ENCODE results near the gene CSNK2B. TPM values are rescaled to one million over a fixed set of nuclear protein-coding genes. Genes with fewer than 3 reads are reported as not detected.

Gene CSNK2B
- total RNA-seq, 1 experiment from 2014 or later, result 219 TPM

DNA sequence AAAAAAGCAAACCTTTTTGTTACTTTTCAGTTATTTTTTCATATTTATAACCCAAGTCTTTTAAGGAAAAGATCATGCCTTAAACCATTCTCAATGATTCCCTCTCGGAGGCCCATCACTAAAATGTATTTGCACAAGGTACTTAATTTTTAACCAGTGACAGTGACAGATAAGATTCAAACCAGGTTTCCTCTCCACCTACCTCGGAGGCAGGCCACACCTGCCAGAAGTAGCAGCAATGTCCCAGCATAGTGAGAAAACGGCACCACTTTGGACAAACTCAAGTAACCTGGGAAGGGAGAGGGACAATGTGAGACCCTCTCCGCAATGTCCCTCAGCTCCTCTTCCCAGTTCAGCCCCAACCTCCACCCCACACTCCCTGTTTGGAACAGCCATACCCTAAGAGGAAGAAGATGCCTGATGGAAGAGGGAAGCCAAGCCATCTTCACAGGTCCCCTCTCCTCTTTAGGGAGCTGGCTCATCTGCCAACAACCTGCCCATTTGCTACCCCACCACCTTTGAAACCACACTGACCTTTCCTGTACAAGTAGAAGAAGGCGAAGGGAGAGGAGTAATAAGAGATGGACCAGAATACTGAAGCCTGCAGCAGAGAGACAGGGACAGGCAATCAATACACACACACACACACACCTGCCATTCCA, 35.0 kb downstream of the CSNK2B start:
- TF ChIP-seq POLR2AphosphoS5 (IDR thresholded peaks at IDR 0.05; ENCODE audit: low read depth, low read length), result no peak
- intact Hi-C loops (cut with micrococcal nuclease; ENCODE audit: unreplicated experiment), result no loop called here
- no peaks in the 10 kb centered on the region for H3K27me3 ChIP-seq (ENCODE audit: control insufficient read depth, insufficient read depth, low read length)
- H3K36me3 ChIP-seq (ENCODE audit: control insufficient read depth, insufficient read depth, low read length), result peaks cover 4% of the 10 kb centered on the region; the same call in 1 of the 2 replicates
- DNase-seq (ENCODE audit: low read depth, low spot score) (no peak), ATAC-seq (no peak)
- H3K4me3 ChIP-seq (ENCODE audit: low read depth in 2 of 2, low read length in 2 of 2), result no peak overlapping the region
- POLR2A ChIA-PET, result interaction anchor here (0.5 kb wide), 1 partner anchor 75 kb away, joined by 8 read pairs; no protein-coding TSS in a partner anchor
- no peaks in the 10 kb centered on the region for H3K9me3 ChIP-seq (ENCODE audit: control insufficient read depth, insufficient read depth, low read depth, low read length)
- H3K27ac ChIP-seq (ENCODE audit: low read length), result no peak overlapping the region
- peaks cover 7% of the 10 kb centered on the region; the same call in 1 of the 2 replicates for H3K4me1 ChIP-seq (ENCODE audit: control insufficient read depth, insufficient read depth, low read length)
- CTCF ChIA-PET, result no interaction called here
- in situ Hi-C loops (cut with HindIII; ENCODE audit: low pct_unique_long_range_greater_than_20kb, low sequenced_read_pairs), result no loop called here
- no TSS peak for BruUV-seq (replicated peaks)

DNA sequence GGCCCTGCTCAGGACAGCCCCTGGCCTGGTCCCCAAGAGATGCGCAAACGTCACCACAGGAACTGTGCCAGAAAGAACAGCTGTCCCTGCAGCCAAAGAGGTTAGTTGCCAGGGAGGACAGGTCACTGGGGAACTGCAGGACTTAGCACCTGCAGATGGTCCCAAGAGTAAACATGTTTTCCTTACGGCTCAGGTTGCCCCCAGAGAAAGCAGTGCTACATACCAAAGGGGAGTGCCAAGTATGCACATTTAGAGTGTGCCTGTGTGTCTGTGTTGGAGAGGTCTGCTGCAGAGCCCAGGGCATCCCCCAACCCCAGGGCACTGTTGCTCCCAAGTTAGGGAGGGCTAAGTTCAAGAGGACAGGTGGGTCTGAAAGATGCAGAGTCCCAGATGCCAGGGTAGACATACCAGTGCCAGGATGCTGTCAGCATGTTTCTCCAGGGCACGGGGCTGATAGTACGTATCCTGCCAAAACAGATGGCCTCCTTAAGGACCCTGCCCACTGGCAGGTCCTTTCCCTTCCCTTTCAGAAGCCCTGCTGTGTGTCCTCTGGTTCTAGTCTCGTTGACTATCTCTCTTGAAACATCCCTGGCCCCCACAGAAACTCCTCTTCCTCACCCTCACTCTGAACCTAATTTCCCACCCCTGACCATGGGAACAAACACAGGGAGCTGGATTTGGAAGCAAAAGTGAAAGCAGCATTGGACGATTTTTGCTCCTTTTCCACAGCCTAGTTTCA, 36.0 kb downstream of the CSNK2B start:
- Histone ChIP-seq H3K4me1 (ENCODE audit: control insufficient read depth, insufficient read depth, low read length) (peaks cover 7% of the 10 kb centered on the region; the same call in 1 of the 2 replicates), H3K9me3 (ENCODE audit: control insufficient read depth, insufficient read depth, low read depth, low read length) (no peaks in the 10 kb centered on the region), H3K36me3 (ENCODE audit: control insufficient read depth, insufficient read depth, low read length) (peaks cover 4% of the 10 kb centered on the region; the same call in 1 of the 2 replicates), H3K27me3 (ENCODE audit: control insufficient read depth, insufficient read depth, low read length) (no peaks in the 10 kb centered on the region), H3K4me3 (ENCODE audit: low read depth in 2 of 2, low read length in 2 of 2) (peak overlapping the region; percentile 92 to 99), H3K27ac (ENCODE audit: low read length) (peak overlapping the region; percentile 95)
- POLR2A ChIA-PET, result no interaction called here
- CTCF ChIA-PET, result no interaction called here
- in situ Hi-C loops (cut with HindIII; ENCODE audit: low pct_unique_long_range_greater_than_20kb, low sequenced_read_pairs), result no loop called here
- ATAC-seq (no peak), DNase-seq (ENCODE audit: low read depth, low spot score) (no peak)
- intact Hi-C loops (cut with micrococcal nuclease; ENCODE audit: unreplicated experiment), result no loop called here
- no TSS peak for BruUV-seq (replicated peaks)
- TF ChIP-seq, protein P1, sequence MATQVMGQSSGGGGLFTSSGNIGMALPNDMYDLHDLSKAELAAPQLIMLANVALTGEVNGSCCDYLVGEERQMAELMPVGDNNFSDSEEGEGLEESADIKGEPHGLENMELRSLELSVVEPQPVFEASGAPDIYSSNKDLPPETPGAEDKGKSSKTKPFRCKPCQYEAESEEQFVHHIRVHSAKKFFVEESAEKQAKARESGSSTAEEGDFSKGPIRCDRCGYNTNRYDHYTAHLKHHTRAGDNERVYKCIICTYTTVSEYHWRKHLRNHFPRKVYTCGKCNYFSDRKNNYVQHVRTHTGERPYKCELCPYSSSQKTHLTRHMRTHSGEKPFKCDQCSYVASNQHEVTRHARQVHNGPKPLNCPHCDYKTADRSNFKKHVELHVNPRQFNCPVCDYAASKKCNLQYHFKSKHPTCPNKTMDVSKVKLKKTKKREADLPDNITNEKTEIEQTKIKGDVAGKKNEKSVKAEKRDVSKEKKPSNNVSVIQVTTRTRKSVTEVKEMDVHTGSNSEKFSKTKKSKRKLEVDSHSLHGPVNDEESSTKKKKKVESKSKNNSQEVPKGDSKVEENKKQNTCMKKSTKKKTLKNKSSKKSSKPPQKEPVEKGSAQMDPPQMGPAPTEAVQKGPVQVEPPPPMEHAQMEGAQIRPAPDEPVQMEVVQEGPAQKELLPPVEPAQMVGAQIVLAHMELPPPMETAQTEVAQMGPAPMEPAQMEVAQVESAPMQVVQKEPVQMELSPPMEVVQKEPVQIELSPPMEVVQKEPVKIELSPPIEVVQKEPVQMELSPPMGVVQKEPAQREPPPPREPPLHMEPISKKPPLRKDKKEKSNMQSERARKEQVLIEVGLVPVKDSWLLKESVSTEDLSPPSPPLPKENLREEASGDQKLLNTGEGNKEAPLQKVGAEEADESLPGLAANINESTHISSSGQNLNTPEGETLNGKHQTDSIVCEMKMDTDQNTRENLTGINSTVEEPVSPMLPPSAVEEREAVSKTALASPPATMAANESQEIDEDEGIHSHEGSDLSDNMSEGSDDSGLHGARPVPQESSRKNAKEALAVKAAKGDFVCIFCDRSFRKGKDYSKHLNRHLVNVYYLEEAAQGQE (IDR thresholded peaks at IDR 0.05; ENCODE audit: insufficient read depth in 1 of 2, low read depth in 2 of 2, low read length in 1 of 2), result no peak
- TF ChIP-seq TCF7L2 (IDR thresholded peaks at IDR 0.05; ENCODE audit: low read depth, low read length) (no peak), SIN3A (IDR thresholded peaks at IDR 0.05; ENCODE audit: borderline replicate concordance, insufficient read depth, low read depth, low read length) (no peak), POLR2AphosphoS5 (IDR thresholded peaks at IDR 0.05; ENCODE audit: low read depth, low read length) (no peak)
- TF ChIP-seq, protein P2, sequence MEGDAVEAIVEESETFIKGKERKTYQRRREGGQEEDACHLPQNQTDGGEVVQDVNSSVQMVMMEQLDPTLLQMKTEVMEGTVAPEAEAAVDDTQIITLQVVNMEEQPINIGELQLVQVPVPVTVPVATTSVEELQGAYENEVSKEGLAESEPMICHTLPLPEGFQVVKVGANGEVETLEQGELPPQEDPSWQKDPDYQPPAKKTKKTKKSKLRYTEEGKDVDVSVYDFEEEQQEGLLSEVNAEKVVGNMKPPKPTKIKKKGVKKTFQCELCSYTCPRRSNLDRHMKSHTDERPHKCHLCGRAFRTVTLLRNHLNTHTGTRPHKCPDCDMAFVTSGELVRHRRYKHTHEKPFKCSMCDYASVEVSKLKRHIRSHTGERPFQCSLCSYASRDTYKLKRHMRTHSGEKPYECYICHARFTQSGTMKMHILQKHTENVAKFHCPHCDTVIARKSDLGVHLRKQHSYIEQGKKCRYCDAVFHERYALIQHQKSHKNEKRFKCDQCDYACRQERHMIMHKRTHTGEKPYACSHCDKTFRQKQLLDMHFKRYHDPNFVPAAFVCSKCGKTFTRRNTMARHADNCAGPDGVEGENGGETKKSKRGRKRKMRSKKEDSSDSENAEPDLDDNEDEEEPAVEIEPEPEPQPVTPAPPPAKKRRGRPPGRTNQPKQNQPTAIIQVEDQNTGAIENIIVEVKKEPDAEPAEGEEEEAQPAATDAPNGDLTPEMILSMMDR (IDR thresholded peaks at IDR 0.05), result no peak

Data from Panc1 (cell line).